ENCODE results near the gene MLNR. TPM values are rescaled to one million over a fixed set of nuclear protein-coding genes. Genes with fewer than 3 reads are reported as not detected.

MLNR gene
- total and polyA plus RNA-seq, 2 donors (not counting 1 experiment from before 2014, with no cell fraction given): not detected

- Histone ChIP-seq H3K27ac (ENCODE audit: insufficient read depth, low read length) (no peak overlapping the region), H3K27me3 (ENCODE audit: control insufficient read depth, insufficient read depth, low read length) (peaks cover 22% of the 10 kb centered on the region), H3K4me2 (ENCODE audit: extremely low read depth, insufficient read depth, low read length) (no peak overlapping the region), H3K4me1 (ENCODE audit: control insufficient read depth, extremely low read depth, insufficient read depth, low read length) (no peaks in the 10 kb centered on the region), H4K20me1 (ENCODE audit: control insufficient read depth, extremely low read depth, insufficient read depth, low read length) (no peaks in the 10 kb centered on the region), H3K9ac (ENCODE audit: insufficient read depth, low read length) (no peak overlapping the region), H3K79me2 (ENCODE audit: control insufficient read depth, insufficient read depth, low read length) (no peaks in the 10 kb centered on the region), H2AFZ (ENCODE audit: low read length) (no peak overlapping the region), H3K36me3 (ENCODE audit: control insufficient read depth, insufficient read depth, low read length) (no peaks in the 10 kb centered on the region), H3K4me3 (replicated peaks in 1 of 4; ENCODE audit: control extremely low read depth in 1 of 4, insufficient read depth in 1 of 4, low read depth in 3 of 4, low read length in 4 of 4) (no peak overlapping the region), H3K9me3 (ENCODE audit: control insufficient read depth, insufficient read depth, low read depth, low read length) (no peaks in the 10 kb centered on the region)
- DNase-seq (ENCODE audit: low read depth in 2 of 2): no peak
- TF ChIP-seq EZH2 (IDR thresholded peaks at IDR 0.05; ENCODE audit: low read length, missing control alignments) (no peak), CTCF (conservative IDR thresholded peaks at IDR 0.05 in 1 of 2, IDR thresholded peaks at IDR 0.05 in 1 of 2; ENCODE audit: low read depth in 1 of 2, low read length in 2 of 2) (no peak)
Observed at GRCh38 chr13:49226613-49227012, 6.5 kb downstream of the MLNR start.

GRCh38 chr13:49234741-49235140, 14.6 kb downstream of the MLNR start:
- Histone ChIP-seq H3K9ac (ENCODE audit: insufficient read depth, low read length) (no peak overlapping the region), H3K4me1 (ENCODE audit: control insufficient read depth, extremely low read depth, insufficient read depth, low read length) (no peaks in the 10 kb centered on the region), H3K4me3 (replicated peaks in 1 of 4; ENCODE audit: control extremely low read depth in 1 of 4, insufficient read depth in 1 of 4, low read depth in 3 of 4, low read length in 4 of 4) (no peak overlapping the region), H3K79me2 (ENCODE audit: control insufficient read depth, insufficient read depth, low read length) (no peaks in the 10 kb centered on the region), H3K4me2 (ENCODE audit: extremely low read depth, insufficient read depth, low read length) (no peak overlapping the region), H4K20me1 (ENCODE audit: control insufficient read depth, extremely low read depth, insufficient read depth, low read length) (no peaks in the 10 kb centered on the region), H3K27me3 (ENCODE audit: control insufficient read depth, insufficient read depth, low read length) (no peaks in the 10 kb centered on the region), H3K36me3 (ENCODE audit: control insufficient read depth, insufficient read depth, low read length) (no peaks in the 10 kb centered on the region), H3K9me3 (ENCODE audit: control insufficient read depth, insufficient read depth, low read depth, low read length) (no peaks in the 10 kb centered on the region), H3K27ac (ENCODE audit: insufficient read depth, low read length) (no peak overlapping the region), H2AFZ (ENCODE audit: low read length) (no peak overlapping the region)
- TF ChIP-seq CTCF (conservative IDR thresholded peaks at IDR 0.05 in 1 of 2, IDR thresholded peaks at IDR 0.05 in 1 of 2; ENCODE audit: low read depth in 1 of 2, low read length in 2 of 2) (no peak), EZH2 (IDR thresholded peaks at IDR 0.05; ENCODE audit: low read length, missing control alignments) (no peak)
- no peak for DNase-seq (ENCODE audit: low read depth in 2 of 2)

- H3K27ac ChIP-seq (ENCODE audit: insufficient read depth, low read length): no peak overlapping the region
- no peaks in the 10 kb centered on the region for H3K27me3 ChIP-seq (ENCODE audit: control insufficient read depth, insufficient read depth, low read length)
- no peaks in the 10 kb centered on the region for H3K79me2 ChIP-seq (ENCODE audit: control insufficient read depth, insufficient read depth, low read length)
- H3K36me3 ChIP-seq (ENCODE audit: control insufficient read depth, insufficient read depth, low read length): no peaks in the 10 kb centered on the region
- DNase-seq (ENCODE audit: low read depth in 2 of 2): no peak
- H4K20me1 ChIP-seq (ENCODE audit: control insufficient read depth, extremely low read depth, insufficient read depth, low read length): no peaks in the 10 kb centered on the region
- H3K9me3 ChIP-seq (ENCODE audit: control insufficient read depth, insufficient read depth, low read depth, low read length): no peaks in the 10 kb centered on the region
- H3K4me3 ChIP-seq (replicated peaks in 1 of 4; ENCODE audit: control extremely low read depth in 1 of 4, insufficient read depth in 1 of 4, low read depth in 3 of 4, low read length in 4 of 4): no peak overlapping the region
- no peak overlapping the region for H3K4me2 ChIP-seq (ENCODE audit: extremely low read depth, insufficient read depth, low read length)
- no peak overlapping the region for H2AFZ ChIP-seq (ENCODE audit: low read length)
- no peak overlapping the region for H3K9ac ChIP-seq (ENCODE audit: insufficient read depth, low read length)
- H3K4me1 ChIP-seq (ENCODE audit: control insufficient read depth, extremely low read depth, insufficient read depth, low read length): no peaks in the 10 kb centered on the region
- TF ChIP-seq CTCF (conservative IDR thresholded peaks at IDR 0.05 in 1 of 2, IDR thresholded peaks at IDR 0.05 in 1 of 2; ENCODE audit: low read depth in 1 of 2, low read length in 2 of 2): no peak
- TF ChIP-seq EZH2 (IDR thresholded peaks at IDR 0.05; ENCODE audit: low read length, missing control alignments): no peak
Observed at GRCh38 chr13:49235856-49236431, 15.8 kb downstream of the MLNR start.
